MV-4-11 (cell line): ENCODE results near the gene LEF1.
"Not testable (repeated sequence)": the region's sequence is repeated elsewhere in the genome, so short reads cannot be mapped to it uniquely, and the experiment has no call there.

Experiments used
- DNase-seq: peaks from one replicate; lab custom pipeline; 2025; lab: John Stamatoyannopoulos, UW

The LEF1 gene

DNA sequence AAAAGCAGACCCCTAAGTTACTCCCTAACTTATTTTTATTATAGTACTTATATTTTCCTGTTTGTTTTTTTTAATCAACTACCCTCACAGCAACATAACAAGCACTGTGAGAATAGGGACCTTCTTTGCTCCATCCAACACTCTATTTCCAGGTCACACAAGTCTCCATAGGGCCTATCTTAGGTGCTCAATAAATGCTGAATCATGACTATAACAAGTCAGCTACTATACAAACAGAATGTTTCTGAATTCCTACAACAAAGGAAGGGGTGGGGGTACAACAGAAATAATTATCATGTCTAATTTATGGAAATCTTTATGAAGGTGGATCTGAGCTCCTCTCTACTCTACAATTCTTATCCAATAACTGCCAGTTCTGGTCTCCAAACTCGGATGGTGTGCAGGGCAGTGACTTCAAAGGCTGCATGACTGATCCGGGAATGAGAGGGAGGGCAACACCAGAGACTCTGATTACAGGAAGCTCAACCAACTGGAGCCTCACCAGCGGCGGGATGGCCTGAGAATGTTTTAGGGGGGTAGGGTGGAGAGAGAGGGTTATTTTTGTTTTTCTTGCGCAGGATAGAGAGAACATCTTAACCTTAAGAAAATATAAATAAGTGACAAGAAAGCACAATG lies 107.9 kb downstream of the LEF1 start:
- no peak for DNase-seq

DNA sequence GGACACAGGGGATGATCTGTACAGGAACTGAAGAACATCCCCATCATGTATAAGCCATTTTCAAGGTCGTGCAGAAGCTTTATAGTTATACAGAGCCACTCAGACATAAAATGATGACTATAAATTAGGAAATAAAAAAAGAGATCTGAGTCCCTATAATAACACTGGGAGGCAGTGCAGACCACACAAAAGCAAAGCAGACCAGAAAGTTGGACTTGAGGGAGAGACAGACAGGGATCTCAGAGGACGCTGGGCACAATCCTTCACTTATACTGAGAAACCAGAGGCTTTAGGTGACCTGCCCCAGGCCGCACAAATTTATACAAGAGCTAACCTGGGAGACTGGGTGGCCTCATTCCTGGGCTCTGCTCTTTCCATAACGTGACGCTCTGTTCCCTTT lies 108.6 kb downstream of the LEF1 start:
- no peak for DNase-seq

DNA sequence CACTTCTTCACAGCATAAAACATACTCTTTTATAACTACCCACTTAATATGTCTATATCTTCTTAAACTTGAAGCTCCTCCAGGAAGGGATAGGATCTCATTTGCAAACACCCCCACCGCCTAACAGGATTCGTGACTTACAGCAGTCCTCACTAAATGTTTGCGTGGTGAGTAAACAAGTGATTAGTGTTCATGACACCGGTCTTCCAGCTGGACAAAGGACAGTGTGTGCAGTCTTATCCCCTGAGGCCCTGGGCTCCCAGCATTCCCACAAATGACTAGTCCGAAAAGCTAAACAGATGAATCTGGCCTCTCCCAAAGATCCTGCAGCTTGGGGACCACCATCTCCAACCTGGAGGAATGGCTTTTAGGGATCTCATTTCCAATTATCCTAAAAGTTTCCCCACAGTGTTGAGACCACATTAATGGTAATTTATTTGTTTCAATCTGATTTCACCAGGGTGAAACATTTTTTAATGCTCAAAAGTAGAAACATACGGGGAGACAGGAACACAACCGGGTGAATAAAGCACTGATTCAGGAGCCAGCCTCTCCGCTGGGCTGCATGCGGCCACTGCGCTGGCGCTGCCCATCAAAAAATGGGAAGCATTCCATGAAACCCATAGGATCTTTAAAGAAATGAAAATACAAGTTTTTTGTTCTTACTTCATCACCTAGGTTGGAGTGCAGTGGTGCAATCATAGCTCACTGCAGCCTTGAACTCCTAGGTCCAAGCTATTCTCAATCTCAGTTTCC lies 109.9 kb downstream of the LEF1 start:
- DNase-seq, result no peak

DNA sequence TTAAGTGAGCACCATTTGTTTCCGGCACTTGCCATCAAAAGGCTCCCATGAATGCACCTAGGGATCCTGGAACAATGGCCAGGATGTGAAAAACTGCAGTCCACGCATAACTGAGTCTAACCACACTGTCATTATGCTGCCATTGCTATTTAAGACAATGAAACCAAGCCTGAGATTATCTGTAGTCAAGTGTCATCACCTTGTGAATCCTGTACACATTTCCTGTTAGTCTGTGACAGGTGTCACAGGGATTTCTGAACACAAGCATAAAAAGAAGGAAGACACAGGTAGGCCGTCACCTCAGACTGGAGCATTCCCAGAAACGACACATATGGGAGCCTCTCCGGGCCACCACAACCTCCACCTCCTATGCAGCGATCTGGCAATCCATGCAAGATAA lies 112.3 kb downstream of the LEF1 start:
- no peak for DNase-seq

DNA sequence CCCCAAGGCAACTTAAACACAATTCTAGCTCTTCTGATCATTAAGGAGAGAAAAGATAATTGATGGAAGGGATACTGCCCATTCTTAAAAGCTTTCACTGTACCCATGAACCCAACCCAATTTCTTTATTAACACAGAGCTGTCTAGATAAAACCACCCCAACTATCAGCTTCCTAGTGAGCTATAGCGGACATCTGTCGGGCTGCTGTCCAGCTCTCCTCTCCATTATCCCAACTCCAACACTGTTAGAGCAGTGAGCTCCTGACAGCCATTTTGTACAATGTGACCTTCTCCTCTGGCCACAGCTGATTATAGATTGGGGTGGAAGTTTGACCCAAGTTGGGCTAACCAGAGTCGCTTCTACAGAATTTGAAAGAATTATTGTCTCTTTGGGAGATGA lies 112.9 kb downstream of the LEF1 start:
- no peak for DNase-seq

DNA sequence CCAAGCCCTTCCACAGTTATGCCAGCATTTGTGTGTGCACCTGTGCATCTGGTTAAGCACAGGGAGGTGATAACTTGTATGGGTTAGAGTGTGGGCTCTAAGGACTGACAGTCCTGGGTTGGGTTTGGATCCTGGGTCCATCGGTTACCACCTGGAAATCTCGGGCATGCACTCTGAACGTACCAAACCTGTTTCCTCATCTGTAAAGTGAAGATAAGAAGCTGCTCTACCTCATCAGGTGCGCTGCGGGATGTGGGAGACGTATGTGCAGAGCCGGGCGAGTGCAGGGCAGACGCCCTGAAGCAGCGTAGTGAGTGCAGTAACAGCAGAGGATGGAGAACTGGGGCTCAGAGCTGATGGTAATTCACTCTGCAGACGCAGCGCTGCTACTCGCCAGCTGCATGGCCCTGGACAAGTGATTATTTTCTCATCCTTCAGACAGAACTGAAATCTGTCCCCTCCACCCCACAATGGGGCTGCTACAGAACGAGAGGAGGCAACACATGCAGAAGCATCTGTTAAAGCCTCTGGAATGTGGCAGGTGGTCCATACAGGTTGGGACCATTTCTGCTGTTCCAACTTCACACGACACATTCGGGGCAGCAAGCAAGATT lies 114.6 kb downstream of the LEF1 start:
- DNase-seq, result no peak

DNA sequence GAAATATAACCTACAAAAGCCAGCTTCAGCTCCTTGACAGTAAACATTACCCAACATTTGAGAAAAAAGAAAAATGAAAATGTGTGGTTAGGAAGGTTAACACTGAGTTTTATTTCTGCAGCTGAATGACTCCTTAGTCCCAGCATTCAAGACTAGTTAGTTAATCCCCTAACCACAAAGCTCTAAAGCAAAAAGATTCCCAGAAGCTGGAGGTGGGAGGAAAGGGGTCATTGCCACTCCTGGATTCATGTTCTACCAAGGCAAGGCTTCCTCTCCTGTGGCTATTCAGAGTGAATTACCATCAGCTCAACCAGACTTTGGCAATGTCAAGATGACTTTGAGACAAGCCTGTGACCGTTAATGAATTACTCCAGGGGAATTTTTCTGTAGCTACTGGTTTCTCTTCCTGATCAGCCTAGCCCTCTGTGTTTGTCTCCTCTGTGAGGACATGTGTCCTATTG lies 115.5 kb downstream of the LEF1 start:
- no peak for DNase-seq

DNA sequence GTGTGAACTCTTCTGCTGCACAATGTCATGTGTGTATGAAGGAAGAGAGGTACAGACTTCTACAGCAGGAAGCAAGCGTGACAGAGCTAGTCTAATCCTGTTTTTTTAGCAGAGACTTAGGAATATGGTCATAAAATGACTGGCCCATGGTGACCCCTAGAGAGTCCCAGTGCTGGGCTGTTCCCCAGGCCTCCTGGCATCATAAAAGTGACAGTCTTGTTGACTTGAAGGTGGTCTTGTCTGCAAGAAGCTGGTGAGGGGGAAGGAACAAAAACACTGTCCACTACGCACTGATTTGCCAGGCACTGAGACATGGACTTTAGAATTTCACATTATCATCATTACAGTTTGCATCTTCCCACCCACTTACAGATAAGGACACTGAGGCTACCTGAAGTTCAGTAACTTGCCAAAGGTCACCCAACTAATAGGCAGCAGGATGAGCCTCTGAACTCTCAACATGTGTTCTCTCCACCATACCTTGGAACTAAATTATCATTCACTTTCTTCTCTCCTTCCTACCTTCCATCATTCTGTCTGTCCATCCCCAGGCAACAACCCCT lies 116.1 kb downstream of the LEF1 start:
- DNase-seq, result no peak

DNA sequence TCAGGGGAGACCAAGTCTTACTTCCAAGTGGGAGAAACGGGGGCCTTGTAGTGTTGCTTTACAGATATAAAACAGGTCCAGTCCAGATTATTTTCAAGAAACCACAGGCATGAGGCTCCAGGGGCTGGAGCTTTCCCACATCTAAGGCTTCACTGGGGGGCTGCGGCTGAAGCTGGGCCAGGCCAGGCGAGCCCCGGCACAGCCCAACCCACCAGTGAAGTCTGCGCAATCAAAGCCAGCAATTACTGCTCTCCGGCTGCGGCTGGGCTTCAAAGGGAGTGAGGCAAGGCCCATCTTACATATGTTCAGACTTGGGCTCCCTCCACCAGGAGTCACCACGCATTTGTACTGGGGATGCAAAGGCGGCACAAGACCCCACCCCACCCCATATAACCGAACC lies 117.4 kb downstream of the LEF1 start:
- DNase-seq, result no peak

DNA sequence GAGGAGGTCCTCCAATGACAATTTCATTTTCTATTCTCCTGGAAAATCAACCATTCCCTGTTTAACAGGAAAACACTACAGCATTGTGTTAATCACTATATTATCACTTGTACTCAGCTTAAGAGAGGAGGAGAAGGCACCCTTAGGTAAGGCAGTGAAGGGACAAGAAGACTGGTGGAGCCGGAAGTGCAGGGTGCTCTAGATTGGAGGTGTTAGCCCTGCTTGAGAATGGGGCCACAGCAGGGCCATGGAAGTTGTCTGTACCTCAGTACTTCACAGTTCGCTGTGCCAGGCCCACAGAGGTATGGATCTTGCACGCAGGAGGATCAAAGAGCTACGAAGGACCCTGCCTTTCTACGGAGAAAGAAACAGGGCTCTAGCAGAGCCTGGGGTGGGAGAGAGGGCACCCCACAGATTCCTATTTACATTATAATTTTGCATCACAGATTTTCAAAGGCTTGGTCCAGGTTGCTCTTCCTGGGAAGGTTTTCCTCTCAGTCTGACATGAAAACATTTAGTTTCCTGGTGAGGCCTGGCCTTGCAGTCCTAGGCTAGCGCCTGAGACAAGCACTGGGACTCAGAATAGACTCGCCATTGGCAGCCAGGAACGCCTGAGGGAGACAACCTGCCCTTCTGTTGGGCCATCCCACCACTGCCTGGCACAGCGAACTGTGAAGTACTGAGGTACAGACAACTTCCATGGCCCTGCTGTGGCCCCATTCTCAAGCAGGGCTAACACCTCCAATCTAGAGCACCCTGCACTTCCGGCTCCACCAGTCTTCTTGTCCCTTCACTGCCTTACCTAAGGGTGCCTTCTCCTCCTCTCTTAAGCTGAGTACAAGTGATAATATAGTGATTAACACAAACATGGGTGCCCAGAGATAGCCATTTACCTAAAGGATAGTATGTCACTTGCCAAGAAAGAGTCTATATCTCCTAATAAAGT lies 118.3 kb downstream of the LEF1 start:
- DNase-seq, result not testable (repeated sequence)

DNA sequence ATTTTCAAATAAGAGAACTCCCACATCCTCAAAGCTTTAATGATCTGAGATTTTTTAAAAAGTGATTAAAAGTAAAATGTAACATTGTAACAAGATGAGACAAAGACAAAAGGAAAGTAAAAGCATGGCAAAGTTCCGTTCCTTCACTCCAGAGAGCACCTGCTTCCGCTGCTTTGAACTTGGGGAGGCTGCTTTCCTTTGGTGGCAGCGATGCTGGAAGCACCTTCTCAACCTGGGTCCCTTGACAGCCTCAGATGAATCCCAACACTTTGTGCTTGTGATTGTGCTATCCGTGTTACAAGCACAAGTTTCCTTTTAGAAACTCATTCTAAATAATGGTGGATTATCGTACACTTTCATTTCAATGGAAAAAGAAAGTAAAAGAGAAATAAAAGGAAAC lies 119.3 kb downstream of the LEF1 start:
- no peak for DNase-seq

DNA sequence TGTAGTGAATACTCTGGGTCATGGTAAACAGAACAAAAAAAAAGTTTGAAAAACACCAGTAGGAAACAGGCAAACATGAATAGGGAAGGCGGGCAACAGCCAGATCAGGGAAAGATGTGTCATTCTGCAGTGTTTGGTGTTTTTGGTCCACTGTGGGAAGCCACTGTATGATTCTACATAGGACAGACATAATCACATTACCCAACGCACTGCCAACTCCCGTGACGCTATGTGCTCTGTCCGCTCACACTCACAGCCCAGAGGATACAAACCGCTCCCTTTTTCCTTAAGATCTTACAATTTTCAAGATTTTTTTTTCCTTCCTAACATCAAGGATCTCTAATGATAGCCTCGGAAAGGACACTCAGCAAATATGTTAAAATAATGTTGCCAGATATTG lies 119.7 kb downstream of the LEF1 start:
- no peak for DNase-seq

DNA sequence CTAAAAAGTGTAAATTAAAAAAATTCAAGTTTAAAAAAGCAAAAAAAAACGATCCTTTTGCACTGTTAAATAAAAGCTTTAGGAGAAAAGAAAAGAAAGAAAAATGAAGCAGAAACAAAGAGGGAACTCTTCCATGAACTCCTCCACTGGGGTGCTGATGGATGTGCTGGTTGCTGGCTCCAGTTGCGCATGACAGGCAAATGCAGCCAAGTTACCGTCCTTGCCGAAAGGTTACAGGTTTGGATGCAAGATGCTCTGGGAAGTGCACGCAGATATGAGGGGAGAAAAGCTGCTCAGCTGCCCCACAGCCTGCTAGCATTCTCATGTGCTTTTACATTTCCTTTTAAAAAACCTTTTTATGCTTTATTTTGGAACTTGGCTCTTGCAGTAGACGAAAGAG lies 120.6 kb downstream of the LEF1 start:
- DNase-seq, result no peak

DNA sequence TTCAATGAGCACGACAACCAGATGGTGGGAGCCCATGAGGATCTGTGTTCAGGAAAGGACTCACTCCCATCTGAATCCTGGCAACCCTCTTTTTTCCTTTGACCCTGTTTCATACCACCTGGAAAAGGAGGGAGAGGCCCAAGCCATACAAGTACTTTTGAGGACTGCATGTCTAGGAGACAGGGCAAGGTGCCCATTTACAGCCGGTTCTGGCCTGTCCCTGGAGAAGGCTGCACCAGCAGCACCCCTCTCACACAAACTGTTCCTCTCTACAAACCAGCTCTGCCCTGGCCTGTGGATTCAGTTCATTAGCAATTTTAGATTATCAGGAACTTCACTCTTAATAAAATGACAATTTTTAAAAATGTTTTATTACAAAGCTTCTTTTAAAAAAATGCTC lies 121.5 kb downstream of the LEF1 start:
- no peak for DNase-seq

DNA sequence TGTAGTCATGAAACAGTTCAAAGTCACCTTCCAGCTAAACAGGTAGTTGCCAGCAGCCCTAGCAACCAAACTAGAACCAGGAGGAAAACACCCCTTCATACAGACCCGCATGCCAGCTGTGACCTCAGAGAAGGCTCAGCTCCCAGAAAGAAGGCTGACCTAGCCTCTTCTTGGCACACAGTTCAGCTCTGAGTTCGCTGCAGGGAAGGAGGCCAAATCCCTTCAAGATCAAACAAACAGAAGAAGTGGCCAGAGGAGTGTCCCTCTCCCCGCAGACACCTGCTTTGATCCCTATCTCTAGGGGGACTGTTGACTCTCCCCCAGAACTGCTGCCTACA lies 123.1 kb downstream of the LEF1 start:
- DNase-seq, result no peak

DNA sequence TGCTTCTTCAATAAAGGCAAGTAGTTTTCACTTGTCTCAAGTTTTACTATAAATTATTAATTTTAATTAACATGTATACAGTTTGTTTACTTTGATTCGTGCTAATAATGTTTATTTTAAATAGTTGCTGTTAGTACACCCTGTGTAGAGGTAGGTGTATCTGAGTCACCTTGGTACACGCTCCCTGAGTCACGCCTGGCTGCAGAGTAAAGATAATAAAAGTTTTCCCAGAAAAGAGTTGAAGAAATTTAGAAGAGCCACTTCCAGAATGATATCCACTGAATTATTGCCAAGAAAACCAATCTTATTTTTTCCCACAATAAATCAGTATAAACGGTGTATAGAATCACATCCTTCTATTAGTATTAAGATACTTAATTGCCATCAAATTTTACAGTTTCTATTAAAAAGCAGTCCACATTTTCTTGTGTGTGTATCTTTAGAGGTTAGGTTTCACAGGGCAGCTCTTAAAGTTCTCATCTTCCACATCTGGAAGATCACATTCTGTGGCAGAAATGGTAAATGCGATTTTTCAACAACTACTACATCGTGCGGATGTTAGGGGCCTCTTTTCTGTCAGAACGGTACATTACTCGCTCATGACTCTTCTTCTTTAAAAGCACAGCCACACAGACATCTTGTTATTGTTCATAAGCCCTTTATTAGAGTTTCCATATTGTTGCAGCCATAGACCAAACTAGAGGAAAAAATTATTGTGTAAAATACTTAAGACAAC lies 123.6 kb downstream of the LEF1 start:
- DNase-seq, result no peak

DNA sequence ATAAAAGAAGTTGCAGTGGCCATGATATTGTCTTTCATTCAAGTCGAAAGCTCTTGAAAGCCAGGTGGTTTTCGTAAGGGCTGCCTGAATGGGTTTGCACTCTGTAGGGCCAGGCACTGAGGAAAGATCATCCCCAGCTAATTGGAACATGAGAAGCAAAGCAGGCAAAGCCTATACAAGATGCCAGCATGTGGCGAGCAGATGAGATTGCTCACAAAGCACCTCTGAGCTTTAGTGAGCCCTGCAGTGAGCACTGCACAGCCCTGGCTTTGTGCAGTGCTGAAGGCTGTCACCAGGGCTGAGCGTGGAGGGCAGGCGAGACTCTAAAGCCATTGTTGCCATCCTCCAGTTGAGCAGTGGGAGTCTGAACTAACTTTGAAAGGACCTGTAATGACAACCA lies 125.2 kb downstream of the LEF1 start:
- DNase-seq, result no peak

DNA sequence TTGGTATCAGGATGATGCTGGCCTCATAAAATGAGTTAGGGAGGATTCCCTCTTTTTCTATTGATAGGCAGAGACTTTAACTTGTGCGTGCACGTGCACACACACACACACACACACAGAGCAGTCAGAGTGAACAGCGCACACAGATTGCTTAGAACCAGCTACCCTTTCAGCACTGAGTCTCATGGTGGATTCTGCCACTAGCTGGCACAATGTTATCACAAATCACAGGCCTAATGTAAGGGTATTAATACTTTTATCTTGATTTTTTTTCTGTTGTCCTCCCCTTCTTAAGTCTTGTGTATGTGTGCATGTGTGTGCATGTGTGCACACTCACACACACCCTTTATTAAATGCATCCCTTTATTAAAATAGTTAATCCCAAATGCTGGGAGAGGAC lies 125.8 kb downstream of the LEF1 start:
- DNase-seq, result no peak

DNA sequence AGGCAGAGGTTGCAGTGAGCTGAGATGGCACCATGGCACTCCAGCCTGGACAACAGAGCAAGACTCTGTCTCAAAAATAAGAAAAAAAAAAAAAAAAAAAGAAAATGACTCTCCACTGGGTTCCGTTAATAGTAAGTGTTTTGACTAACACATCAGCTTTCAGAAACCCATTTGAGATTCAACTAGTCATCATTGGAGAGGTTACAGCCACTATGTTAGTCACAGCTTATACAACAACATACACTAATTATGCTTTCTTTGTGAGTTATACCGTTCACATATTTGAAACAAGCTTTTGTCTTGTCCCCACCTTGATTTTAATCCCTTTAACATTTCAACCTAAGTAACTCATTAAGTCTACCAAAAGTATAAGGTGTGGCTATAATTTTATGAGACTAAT lies 130.8 kb downstream of the LEF1 start:
- no peak for DNase-seq

DNA sequence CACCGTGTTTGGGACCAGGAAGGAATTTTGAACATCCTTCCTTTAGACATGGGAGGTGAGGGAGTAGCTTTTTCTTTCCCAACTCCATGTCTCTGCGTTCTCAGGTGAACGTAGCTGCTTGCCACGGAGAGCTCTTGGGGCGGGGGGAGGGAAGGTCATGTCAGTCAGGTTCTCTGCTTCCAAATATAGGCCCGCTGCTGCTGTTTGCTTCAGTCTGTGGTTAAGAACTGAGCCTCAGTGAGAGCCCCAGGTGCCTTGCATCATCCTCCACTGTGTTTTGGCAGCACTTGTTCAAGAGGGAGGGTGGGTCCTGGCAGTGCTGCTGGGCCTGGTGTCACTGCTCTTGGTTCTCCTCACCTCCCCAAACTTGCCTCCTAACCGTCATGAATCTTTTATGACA lies 132.5 kb downstream of the LEF1 start:
- DNase-seq, result no peak

DNA sequence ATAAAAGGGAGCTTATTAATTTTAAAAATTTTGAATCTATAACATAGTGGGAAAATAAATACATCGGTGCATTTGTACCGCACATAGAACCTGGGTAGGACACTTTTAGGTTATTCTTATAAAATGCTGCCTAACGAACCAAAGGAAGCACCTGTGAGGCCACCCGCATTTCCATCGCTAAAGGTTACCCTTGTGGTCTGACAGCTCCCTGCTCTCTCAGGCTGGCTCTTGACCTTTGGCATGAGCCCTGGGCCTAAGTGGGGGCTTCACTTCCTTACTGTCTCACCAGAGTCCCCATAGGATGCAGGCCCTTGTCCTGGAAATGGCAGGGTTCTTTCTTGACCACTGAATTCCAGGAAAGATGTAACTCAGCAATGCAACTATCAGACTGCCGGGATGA lies 133.0 kb downstream of the LEF1 start:
- DNase-seq, result no peak
